Panc1 (cell line): Measurements from ENCODE around the gene CD44. TPM values are rescaled to one million over a fixed set of nuclear protein-coding genes. Genes with fewer than 3 reads are reported as not detected.
A peak's percentile ranks its signal among the peaks of the same experiment; 100 is the strongest.

Source experiments
- ATAC-seq: fragments of 200-7000 bp; cut with Tn5 transposase; 2 replicates; pipeline ENCODE4 v1.9.1; 2020; ENCODE audit warnings: mild to moderate bottlenecking, moderate library complexity
- BruUV-seq: library from RNA; stranded (reverse); fragments of 400-500 nt; replicated peaks from 2 replicates; lab custom pipeline; 2021; lab: Mats Ljungman, UMichigan
- CTCF ChIA-PET: fragments of 300-600 bp; sonication (Branson Sonifier 250); formaldehyde crosslinking; loops from one replicate; lab custom pipeline; 2022; ENCODE audit warnings: antibody characterized with exemption; lab: Charles Lee
- POLR2A ChIA-PET: fragments of 300-600 bp; sonication (Branson Sonifier 250); formaldehyde crosslinking; loops from one replicate; lab custom pipeline; 2022; ENCODE audit warnings: antibody characterized with exemption; lab: Charles Lee
- DNase-seq: peaks from one replicate; pipeline ENCODE4 v3.0.0-alpha.2; 2010; ENCODE audit warnings: low read depth, low spot score
- H3K27ac ChIP-seq: 2 replicates; pipeline ENCODE4 v1.5.1; 2011; ENCODE audit warnings: mild to moderate bottlenecking, low read length, inconsistent platforms
- H3K27me3 ChIP-seq: fragments of 200-500 bp; sonication (Bioruptor generic); 2 replicates; pipeline ENCODE4 v1.6.0; 2014; ENCODE audit warnings: low read length, inconsistent platforms; ENCODE audit not compliant: control insufficient read depth, insufficient read depth
- H3K36me3 ChIP-seq: fragments of 200-500 bp; sonication (Bioruptor generic); 2 replicates; pipeline ENCODE4 v1.5.1; 2014; ENCODE audit warnings: inconsistent platforms, mild to moderate bottlenecking, low read length, moderate library complexity; ENCODE audit not compliant: control insufficient read depth, insufficient read depth
- H3K4me1 ChIP-seq: 2 replicates; pipeline ENCODE4 v1.5.1; 2011; ENCODE audit warnings: inconsistent platforms, mild to moderate bottlenecking, low read length, moderate library complexity; ENCODE audit not compliant: control insufficient read depth, insufficient read depth
- H3K4me3 ChIP-seq, 2 experiments: 2 replicates each; pipeline ENCODE4 v1.5.1; 2011 to 2012; ENCODE audit warnings: low read depth in 2 of 2, low read length in 2 of 2, mild to moderate bottlenecking in 2 of 2, inconsistent platforms in 1 of 2, moderate library complexity in 1 of 2
- H3K9me3 ChIP-seq: fragments of 200-500 bp; sonication (Bioruptor generic); 2 replicates; pipeline ENCODE4 v1.5.1; 2014; ENCODE audit warnings: low read depth, mild to moderate bottlenecking, inconsistent platforms, low read length, moderate library complexity; ENCODE audit not compliant: control insufficient read depth, insufficient read depth
- POLR2AphosphoS5 ChIP-seq: IDR thresholded peaks from 2 replicates; pipeline ENCODE4 v1.6.1; 2012; ENCODE audit warnings: mild to moderate bottlenecking, low read depth, low read length, moderate library complexity
- SIN3A ChIP-seq: IDR thresholded peaks from 2 replicates; pipeline ENCODE4 v1.6.1; 2012; ENCODE audit warnings: low read depth, mild to moderate bottlenecking, low read length, moderate library complexity, borderline replicate concordance; ENCODE audit not compliant: insufficient read depth
- TCF7L2 ChIP-seq: IDR thresholded peaks from 2 replicates; pipeline ENCODE4 v1.6.1; 2011; ENCODE audit warnings: mild to moderate bottlenecking, low read depth, low read length, inconsistent platforms
- in situ Hi-C: cut with HindIII; loops from 2 replicates; pipeline ENCODE4 v1.10.0; 2016; ENCODE audit warnings: low sequenced_read_pairs, low pct_unique_long_range_greater_than_20kb
- intact Hi-C: fragments of 100-400 bp; cut with micrococcal nuclease; formaldehyde crosslinking; loops from one replicate; pipeline ENCODE4 v1.10.0; 2022; ENCODE audit not compliant: unreplicated experiment
- total RNA-seq: library from RNA; stranded (reverse); gene quantifications from one replicate; pipeline ENCODE4 v1.2.1, GENCODE V29; 2021; ENCODE audit not compliant: unreplicated experiment
- TF ChIP-seq, protein P1 (sequence below): fragments of 450-650 bp; IDR thresholded peaks from 2 replicates; pipeline ENCODE4 v1.5.1; 2017; ENCODE audit warnings: mild to moderate bottlenecking
- TF ChIP-seq, protein P2 (sequence below), 2 experiments: IDR thresholded peaks; 2 replicates each; pipeline ENCODE4 v1.6.1; 2011 to 2012; ENCODE audit warnings: low read depth in 2 of 2, control low read depth in 1 of 2, low read length in 1 of 2, mild to moderate bottlenecking in 1 of 2, moderate library complexity in 1 of 2; ENCODE audit not compliant: insufficient read depth in 1 of 2

CD44 gene
- total RNA-seq, 1 experiment from 2014 or later = 1,819 TPM

- H3K27me3 ChIP-seq = no peaks in the 10 kb centered on the region
- peaks cover 9% of the 10 kb centered on the region; the same call in 1 of the 2 replicates for H3K36me3 ChIP-seq
- peaks cover 13% of the 10 kb centered on the region for H3K4me1 ChIP-seq
- H3K4me3 ChIP-seq = no peak overlapping the region
- ATAC-seq (no peak), DNase-seq (no peak)
- TF ChIP-seq, protein P1, sequence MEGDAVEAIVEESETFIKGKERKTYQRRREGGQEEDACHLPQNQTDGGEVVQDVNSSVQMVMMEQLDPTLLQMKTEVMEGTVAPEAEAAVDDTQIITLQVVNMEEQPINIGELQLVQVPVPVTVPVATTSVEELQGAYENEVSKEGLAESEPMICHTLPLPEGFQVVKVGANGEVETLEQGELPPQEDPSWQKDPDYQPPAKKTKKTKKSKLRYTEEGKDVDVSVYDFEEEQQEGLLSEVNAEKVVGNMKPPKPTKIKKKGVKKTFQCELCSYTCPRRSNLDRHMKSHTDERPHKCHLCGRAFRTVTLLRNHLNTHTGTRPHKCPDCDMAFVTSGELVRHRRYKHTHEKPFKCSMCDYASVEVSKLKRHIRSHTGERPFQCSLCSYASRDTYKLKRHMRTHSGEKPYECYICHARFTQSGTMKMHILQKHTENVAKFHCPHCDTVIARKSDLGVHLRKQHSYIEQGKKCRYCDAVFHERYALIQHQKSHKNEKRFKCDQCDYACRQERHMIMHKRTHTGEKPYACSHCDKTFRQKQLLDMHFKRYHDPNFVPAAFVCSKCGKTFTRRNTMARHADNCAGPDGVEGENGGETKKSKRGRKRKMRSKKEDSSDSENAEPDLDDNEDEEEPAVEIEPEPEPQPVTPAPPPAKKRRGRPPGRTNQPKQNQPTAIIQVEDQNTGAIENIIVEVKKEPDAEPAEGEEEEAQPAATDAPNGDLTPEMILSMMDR = no peak
- TF ChIP-seq SIN3A = no peak
- TF ChIP-seq POLR2AphosphoS5 = no peak; the same call in 1 of the 2 replicates
- TF ChIP-seq, protein P2, sequence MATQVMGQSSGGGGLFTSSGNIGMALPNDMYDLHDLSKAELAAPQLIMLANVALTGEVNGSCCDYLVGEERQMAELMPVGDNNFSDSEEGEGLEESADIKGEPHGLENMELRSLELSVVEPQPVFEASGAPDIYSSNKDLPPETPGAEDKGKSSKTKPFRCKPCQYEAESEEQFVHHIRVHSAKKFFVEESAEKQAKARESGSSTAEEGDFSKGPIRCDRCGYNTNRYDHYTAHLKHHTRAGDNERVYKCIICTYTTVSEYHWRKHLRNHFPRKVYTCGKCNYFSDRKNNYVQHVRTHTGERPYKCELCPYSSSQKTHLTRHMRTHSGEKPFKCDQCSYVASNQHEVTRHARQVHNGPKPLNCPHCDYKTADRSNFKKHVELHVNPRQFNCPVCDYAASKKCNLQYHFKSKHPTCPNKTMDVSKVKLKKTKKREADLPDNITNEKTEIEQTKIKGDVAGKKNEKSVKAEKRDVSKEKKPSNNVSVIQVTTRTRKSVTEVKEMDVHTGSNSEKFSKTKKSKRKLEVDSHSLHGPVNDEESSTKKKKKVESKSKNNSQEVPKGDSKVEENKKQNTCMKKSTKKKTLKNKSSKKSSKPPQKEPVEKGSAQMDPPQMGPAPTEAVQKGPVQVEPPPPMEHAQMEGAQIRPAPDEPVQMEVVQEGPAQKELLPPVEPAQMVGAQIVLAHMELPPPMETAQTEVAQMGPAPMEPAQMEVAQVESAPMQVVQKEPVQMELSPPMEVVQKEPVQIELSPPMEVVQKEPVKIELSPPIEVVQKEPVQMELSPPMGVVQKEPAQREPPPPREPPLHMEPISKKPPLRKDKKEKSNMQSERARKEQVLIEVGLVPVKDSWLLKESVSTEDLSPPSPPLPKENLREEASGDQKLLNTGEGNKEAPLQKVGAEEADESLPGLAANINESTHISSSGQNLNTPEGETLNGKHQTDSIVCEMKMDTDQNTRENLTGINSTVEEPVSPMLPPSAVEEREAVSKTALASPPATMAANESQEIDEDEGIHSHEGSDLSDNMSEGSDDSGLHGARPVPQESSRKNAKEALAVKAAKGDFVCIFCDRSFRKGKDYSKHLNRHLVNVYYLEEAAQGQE (IDR thresholded peaks at IDR 0.05; ENCODE audit: insufficient read depth in 1 of 2, low read depth in 2 of 2, low read length in 1 of 2) = no peak
- TF ChIP-seq TCF7L2 = no peak
- POLR2A ChIA-PET = no interaction called here
- peak overlapping the region; percentile 26; the same call in 1 of the 2 replicates for H3K27ac ChIP-seq
- in situ Hi-C loops = no loop called here
- intact Hi-C loops = loop anchor here (5.0 to 10.0 kb wide), 2 partner anchors 241 to 309 kb away; no protein-coding TSS in a partner anchor
- BruUV-seq = no TSS peak
- H3K9me3 ChIP-seq = no peaks in the 10 kb centered on the region
- CTCF ChIA-PET = interaction anchor here (0.5 to 0.8 kb wide), 2 partner anchors 309 to 447 kb away, joined by 3 to 8 read pairs; no protein-coding TSS in a partner anchor
Measured at GRCh38 chr11:35235936-35236666, 97.1 kb downstream of the CD44 start.

DNA sequence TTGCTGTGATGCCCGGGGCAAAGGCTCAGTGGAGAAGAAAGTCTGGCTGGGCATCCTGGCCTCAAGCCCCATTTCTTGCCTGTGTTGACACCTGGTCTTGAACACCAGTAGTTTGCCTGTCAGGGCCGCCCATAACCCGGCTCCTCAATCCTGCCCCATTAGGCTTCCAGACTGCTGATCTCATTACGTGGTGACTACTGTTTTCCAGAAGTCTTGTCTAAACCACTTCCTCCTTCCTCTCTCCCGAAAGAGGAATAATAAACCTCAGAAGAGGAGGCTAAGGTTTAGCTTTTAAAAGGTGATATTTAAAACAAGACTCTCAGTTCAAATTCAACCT lies 97.7 kb downstream of the CD44 start:
- in situ Hi-C loops = no loop called here
- Histone ChIP-seq H3K27ac (peak overlapping the region; percentile 25; the same call in 1 of the 2 replicates), H3K9me3 (no peaks in the 10 kb centered on the region), H3K27me3 (no peaks in the 10 kb centered on the region), H3K4me1 (peaks cover 8% of the 10 kb centered on the region), H3K4me3 (no peak overlapping the region), H3K36me3 (0 out of 2 replicates have a peak, but pooled peaks cover 4% of the 10 kb centered on the region)
- ATAC-seq (no peak), DNase-seq (no peak)
- POLR2A ChIA-PET = no interaction called here
- CTCF ChIA-PET = interaction anchor here (0.8 kb wide), 1 partner anchor 310 kb away, joined by 3 read pairs; no protein-coding TSS in a partner anchor
- no TSS peak for BruUV-seq
- no peak for TF ChIP-seq POLR2AphosphoS5
- TF ChIP-seq TCF7L2 = no peak
- TF ChIP-seq SIN3A = no peak
- TF ChIP-seq, protein P2 (IDR thresholded peaks at IDR 0.05; ENCODE audit: insufficient read depth in 1 of 2, low read depth in 2 of 2, low read length in 1 of 2) = no peak
- TF ChIP-seq, protein P1 = no peak
- intact Hi-C loops = loop anchor here (5.0 to 10.0 kb wide), 2 partner anchors 242 to 309 kb away; no protein-coding TSS in a partner anchor
